ENCODE measurements around the gene XYLB. TPM values are rescaled to one million over a fixed set of nuclear protein-coding genes. Genes with fewer than 3 reads are reported as not detected.

XYLB gene
- total RNA-seq, 2 experiments from 2014 or later, result 2.6 to 3.1 TPM

Other genes starting within 250 kb of the XYLB start
- gene ACAA1, start 209.7 kb upstream of the XYLB start, total RNA-seq, result 10 to 100 TPM; 89.0 to 93.5 TPM
- gene MYD88, start 208.1 kb upstream of the XYLB start, total RNA-seq, result 10 to 100 TPM; 68.5 to 70.6 TPM
- 10 to 100 TPM; 54.0 to 55.0 TPM for gene OXSR1, start 181.2 kb upstream of the XYLB start, total RNA-seq
- under 1 TPM; 0.57 to 0.61 TPM for gene SLC22A13, start 81.0 kb upstream of the XYLB start, total RNA-seq
- under 1 TPM; 0.17 to 0.22 TPM for gene SLC22A14, start 64.5 kb upstream of the XYLB start, total RNA-seq
- gene ACVR2B, start 107.1 kb downstream of the XYLB start, total RNA-seq, result 1 to 10 TPM; 7.6 to 8.0 TPM
- 10 to 100 TPM; 21.9 to 22.8 TPM for gene EXOG, start 149.6 kb downstream of the XYLB start, total RNA-seq